AG04450 (cell line): ENCODE data around the gene RARG. TPM values are rescaled to one million over a fixed set of nuclear protein-coding genes. Genes with fewer than 3 reads are reported as not detected.

Source experiments
- CTCF ChIA-PET: fragments of 300-600, 350-600 bp; formaldehyde crosslinking; extraction: SDS; loops from one replicate; lab custom pipeline; 2022; ENCODE audit warnings: antibody characterized with exemption, inconsistent platforms; lab: Charles Lee
- POLR2A ChIA-PET: fragments of 350-600 bp; formaldehyde crosslinking; extraction: SDS; loops from one replicate; lab custom pipeline; 2021; ENCODE audit warnings: antibody characterized with exemption, inconsistent platforms; lab: Yijun Ruan, JAX
- DNase-seq: peaks from one replicate; pipeline ENCODE4 v3.0.0-alpha.2; 2011; ENCODE audit warnings: low read depth, low spot score
- H3K27ac ChIP-seq: one replicate; pipeline ENCODE4 v1.5.1; 2012; ENCODE audit warnings: low read depth, low read length, control low read depth
- H3K27me3 ChIP-seq: one replicate; pipeline ENCODE4 v1.6.0; 2012; ENCODE audit warnings: low read length; ENCODE audit not compliant: control insufficient read depth, insufficient read depth
- H3K4me3 ChIP-seq: 2 replicates; pipeline ENCODE4 v1.5.1; 2011; ENCODE audit warnings: mild to moderate bottlenecking, low read depth, low read length, control low read depth
- H3K9me3 ChIP-seq: 2 replicates; pipeline ENCODE4 v1.5.1; 2012; ENCODE audit warnings: low read length; ENCODE audit not compliant: control insufficient read depth, insufficient read depth
- polyA plus RNA-seq: library from polyadenylated mRNA; depleted of rRNA; stranded (reverse); fragments of >200 nt; gene quantifications from 2 replicates; pipeline ENCODE4 v1.2.3, GENCODE V29; 2011
- TF ChIP-seq, protein P1 (sequence below): IDR thresholded peaks from 2 replicates; pipeline ENCODE4 v1.5.1; 2011; ENCODE audit warnings: low read depth, low read length, control low read depth, inconsistent platforms

RARG gene
- polyA plus RNA-seq, 1 experiment: 20.1 TPM

DNA sequence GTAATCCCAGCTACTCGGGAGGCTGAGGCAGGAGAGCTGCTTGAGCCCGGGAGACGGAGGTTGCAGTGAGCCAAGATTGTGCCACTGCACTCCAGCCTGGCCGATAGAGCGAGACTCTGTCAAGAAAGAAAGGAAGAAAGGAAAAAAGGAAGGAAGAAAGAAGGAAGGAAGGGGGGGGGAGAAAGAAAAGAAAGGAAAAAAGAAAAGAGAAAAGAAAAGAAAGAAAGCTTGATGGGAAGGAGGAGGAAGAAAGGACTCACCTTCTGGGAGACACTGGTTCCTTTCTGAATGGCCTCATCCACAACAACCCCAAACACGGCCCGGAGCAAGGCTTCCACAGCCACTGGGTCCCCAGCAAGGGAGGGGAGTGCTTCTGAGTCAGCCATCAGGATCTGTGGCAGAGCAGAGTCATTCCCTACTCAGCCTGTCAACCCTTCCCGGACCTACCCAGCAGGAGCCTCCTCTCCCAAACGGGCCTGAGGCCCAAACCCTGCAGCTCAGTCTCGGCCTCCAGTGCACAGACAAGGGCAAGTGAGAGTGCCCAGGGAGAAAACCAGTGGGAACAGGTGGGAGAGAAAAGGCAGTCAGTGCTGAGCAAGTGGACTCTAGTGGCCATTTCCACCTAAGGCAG is 58.8 kb downstream of the RARG start:
- CTCF ChIA-PET: interaction anchor here (0.7 to 4.2 kb wide), 2 partner anchors 14 to 249 kb away, joined by 3 to 47 read pairs; no protein-coding TSS in a partner anchor
- Histone ChIP-seq H3K4me3 (no peak overlapping the region), H3K9me3 (no peaks in the 10 kb centered on the region), H3K27ac (no peak overlapping the region), H3K27me3 (no peaks in the 10 kb centered on the region)
- TF ChIP-seq, protein P1, sequence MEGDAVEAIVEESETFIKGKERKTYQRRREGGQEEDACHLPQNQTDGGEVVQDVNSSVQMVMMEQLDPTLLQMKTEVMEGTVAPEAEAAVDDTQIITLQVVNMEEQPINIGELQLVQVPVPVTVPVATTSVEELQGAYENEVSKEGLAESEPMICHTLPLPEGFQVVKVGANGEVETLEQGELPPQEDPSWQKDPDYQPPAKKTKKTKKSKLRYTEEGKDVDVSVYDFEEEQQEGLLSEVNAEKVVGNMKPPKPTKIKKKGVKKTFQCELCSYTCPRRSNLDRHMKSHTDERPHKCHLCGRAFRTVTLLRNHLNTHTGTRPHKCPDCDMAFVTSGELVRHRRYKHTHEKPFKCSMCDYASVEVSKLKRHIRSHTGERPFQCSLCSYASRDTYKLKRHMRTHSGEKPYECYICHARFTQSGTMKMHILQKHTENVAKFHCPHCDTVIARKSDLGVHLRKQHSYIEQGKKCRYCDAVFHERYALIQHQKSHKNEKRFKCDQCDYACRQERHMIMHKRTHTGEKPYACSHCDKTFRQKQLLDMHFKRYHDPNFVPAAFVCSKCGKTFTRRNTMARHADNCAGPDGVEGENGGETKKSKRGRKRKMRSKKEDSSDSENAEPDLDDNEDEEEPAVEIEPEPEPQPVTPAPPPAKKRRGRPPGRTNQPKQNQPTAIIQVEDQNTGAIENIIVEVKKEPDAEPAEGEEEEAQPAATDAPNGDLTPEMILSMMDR: no peak
- DNase-seq: no peak
- POLR2A ChIA-PET: interaction anchor here (0.7 kb wide), 2 partner anchors 22 to 102 kb away, joined by 3 read pairs; no protein-coding TSS in a partner anchor

DNA sequence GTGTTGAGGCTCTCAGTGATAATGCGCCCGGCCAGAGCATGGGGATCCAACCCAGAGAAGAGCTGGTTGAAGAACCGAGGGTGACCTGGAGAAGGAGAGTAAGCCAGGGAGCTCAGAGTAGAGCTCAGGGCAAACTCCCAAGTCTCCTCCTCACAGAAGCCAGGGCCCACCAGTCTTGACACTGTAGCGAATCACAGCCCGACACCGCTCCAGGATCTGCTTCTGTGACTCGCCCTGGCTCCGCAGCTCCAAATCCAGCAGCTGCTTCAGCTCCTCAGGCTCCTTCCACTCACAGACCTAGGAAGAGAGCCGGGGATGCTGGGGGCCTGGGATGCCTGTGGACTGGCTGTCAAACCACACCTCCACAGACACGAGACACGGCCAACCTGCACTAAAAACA is 59.7 kb downstream of the RARG start:
- Histone ChIP-seq H3K9me3 (no peaks in the 10 kb centered on the region), H3K27me3 (no peaks in the 10 kb centered on the region), H3K4me3 (no peak overlapping the region), H3K27ac (peak overlapping the region; percentile 21)
- ChIA-PET CTCF (interaction anchor here (4.2 kb wide), 1 partner anchor 13 kb away, joined by 47 read pairs; no protein-coding TSS in a partner anchor), POLR2A (interaction anchor here (0.7 to 1.5 kb wide), 4 partner anchors 8 to 93 kb away, joined by 3 to 4 read pairs (median 3); partner anchors contain the start of genes CSAD and SPRYD3)
- TF ChIP-seq, protein P1: no peak
- peak; percentile 45 for DNase-seq

DNA sequence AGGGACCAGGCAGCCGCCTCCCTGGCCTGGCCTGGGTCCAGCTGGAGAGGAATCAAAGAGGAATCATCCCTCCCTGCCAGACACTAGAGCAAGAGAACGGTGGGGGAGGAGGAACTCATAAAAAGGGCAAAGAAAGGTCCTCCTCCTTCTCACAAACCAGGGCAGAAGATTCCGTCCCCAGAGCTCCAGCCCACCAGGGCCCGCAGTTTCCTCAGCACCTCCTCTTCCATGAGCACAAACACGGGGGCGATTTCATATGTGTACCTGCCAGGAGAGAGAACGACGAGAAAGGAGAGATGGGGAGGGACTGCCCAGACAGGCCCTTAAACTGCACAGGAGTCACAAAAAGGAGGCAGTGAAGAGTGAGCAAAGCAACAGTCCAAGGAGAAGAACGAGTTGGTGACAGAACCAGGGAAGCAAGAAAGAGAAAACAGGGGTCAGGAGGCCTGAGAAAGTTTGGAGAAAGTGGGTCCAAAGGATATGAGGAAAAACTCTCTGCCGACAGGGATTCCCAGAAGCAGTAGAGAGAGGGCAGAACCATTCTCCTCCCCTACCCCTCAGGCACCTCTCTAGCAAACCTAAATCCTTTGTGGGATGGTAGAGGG is 60.2 kb downstream of the RARG start:
- DNase-seq: no peak
- CTCF ChIA-PET: interaction anchor here (4.2 kb wide), 1 partner anchor 12 kb away, joined by 47 read pairs; no protein-coding TSS in a partner anchor

DNA sequence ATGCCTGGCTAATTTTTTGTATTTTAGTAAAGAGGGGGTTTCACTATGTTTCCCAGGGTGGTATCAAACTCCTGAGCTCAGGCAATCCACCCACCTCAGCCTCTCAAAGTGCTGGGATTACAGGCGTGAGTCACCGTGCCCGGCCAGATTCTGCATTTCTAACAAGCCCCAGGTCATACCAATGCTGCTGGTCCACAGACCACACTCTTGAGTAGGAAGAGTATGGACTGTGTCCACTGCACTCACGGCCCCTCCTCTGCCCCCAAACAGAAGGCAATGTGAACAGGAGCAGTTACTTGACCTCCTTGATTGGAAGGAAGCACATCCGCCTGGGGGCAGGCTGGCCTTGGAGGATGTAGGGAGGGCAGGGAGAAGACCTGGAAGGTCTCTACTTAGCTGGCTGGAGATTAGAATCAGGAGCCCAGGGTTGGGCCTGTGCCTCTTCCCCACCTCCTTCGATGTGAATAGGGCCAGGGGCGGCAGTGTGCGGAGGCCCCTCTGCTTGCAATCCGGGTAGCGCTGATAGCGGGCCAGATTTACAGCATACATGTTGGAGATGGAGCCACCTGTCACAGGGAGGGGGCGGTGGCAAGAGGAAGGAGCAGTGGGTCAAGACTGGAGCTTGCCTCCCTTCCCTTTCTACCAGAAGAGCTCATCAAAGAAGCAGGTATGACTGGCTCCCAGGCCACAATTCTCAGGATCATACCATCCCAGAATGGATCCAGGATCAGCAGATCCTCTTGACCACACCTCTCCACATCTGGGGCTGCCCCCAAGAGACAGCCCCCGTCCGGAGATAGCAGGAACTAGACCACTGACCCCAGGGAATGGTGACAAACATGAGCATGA is 60.9 kb downstream of the RARG start:
- ChIA-PET POLR2A (interaction anchor here (1.5 kb wide), 1 partner anchor 9 kb away, joined by 3 read pairs; no protein-coding TSS in a partner anchor), CTCF (interaction anchor here (4.2 kb wide), 1 partner anchor 12 kb away, joined by 47 read pairs; no protein-coding TSS in a partner anchor)
- H3K4me3 ChIP-seq: no peak overlapping the region
- TF ChIP-seq, protein P1: no peak
- no peak overlapping the region for H3K27ac ChIP-seq
- H3K27me3 ChIP-seq: no peaks in the 10 kb centered on the region
- DNase-seq: no peak
- H3K9me3 ChIP-seq: no peaks in the 10 kb centered on the region

More for the DNA sequence above, 60.2 kb downstream of the RARG start:
- no peak overlapping the region for H3K27ac ChIP-seq
- H3K9me3 ChIP-seq: no peaks in the 10 kb centered on the region
- TF ChIP-seq, protein P1: no peak
- POLR2A ChIA-PET: interaction anchor here (0.7 to 1.5 kb wide), 3 partner anchors 8 to 93 kb away, joined by 3 to 4 read pairs (median 3); partner anchors contain the start of genes CSAD and SPRYD3
- no peaks in the 10 kb centered on the region for H3K27me3 ChIP-seq
- H3K4me3 ChIP-seq: no peak overlapping the region
